ENCODE measurements around the gene AFG1L. TPM values are rescaled to one million over a fixed set of nuclear protein-coding genes. Genes with fewer than 3 reads are reported as not detected.
"Not testable (repeated sequence)": the region's sequence is repeated elsewhere in the genome, so short reads cannot be mapped to it uniquely, and the experiment has no call there.

Gene AFG1L
- 12.6 TPM for total RNA-seq
- long read RNA-seq, full-length matches to known transcripts: 10 of 16 reads
- long read RNA-seq, partial matches to known transcripts: 0 of 16 reads
- long read RNA-seq, other reads (novel, unspliced or antisense): 6 of 16 reads

GRCh38 chr6:108294727-108295625 lies at the start of gene AFG1L:
Gene AFG1L (plus strand): TSS chr6:108295054. CDS start chr6:108295080, 26 bp downstream.
- ATAC-seq (ENCODE audit: poor library complexity) (peak; percentile 99), DNase-seq (peak; percentile 97)
- intact Hi-C loops (cut with DNase I): loop anchor here (2.0 kb wide), 1 partner anchor 34 kb away; the partner anchor contains the start of gene SNX3

- ATAC-seq (ENCODE audit: poor library complexity); intact Hi-C loops (cut with DNase I); DNase-seq: not testable (repeated sequence)
These were observed 49.8 kb upstream of the AFG1L start for GRCh38 chr6:108245095-108245494.

- no peak for DNase-seq
- intact Hi-C loops (cut with DNase I): no loop called here
- ATAC-seq (ENCODE audit: poor library complexity): no peak
These were observed 46.8 kb upstream of the AFG1L start for GRCh38 chr6:108247965-108248536.

GRCh38 chr6:108250240-108250866 lies 44.5 kb upstream of the AFG1L start:
- ATAC-seq (ENCODE audit: poor library complexity) (no peak), DNase-seq (no peak)
- intact Hi-C loops (cut with DNase I): no loop called here

GRCh38 chr6:108251252-108251651 lies 43.6 kb upstream of the AFG1L start:
- intact Hi-C loops (cut with DNase I): no loop called here
- no peak for ATAC-seq (ENCODE audit: poor library complexity)
- DNase-seq: no peak

GRCh38 chr6:108252055-108252454 lies 42.8 kb upstream of the AFG1L start:
- intact Hi-C loops (cut with DNase I): no loop called here
- ATAC-seq (ENCODE audit: poor library complexity): no peak
- DNase-seq: no peak

GRCh38 chr6:108253241-108253640 lies 41.6 kb upstream of the AFG1L start:
- ATAC-seq (ENCODE audit: poor library complexity) (no peak), DNase-seq (no peak)
- intact Hi-C loops (cut with DNase I): no loop called here

- intact Hi-C loops (cut with DNase I): no loop called here
These were observed 40.1 kb upstream of the AFG1L start for GRCh38 chr6:108254433-108255410.

GRCh38 chr6:108260126-108260808 lies 34.6 kb upstream of the AFG1L start:
- intact Hi-C loops (cut with DNase I): loop anchor here (2.0 kb wide), 1 partner anchor 35 kb away; the partner anchor contains the start of gene AFG1L
- peak; percentile 62 for DNase-seq
- ATAC-seq (ENCODE audit: poor library complexity): peak; percentile 28

More at GRCh38 chr6:108254433-108255410, 40.1 kb upstream of the AFG1L start:
- ATAC-seq (ENCODE audit: poor library complexity) (peak; percentile 39), DNase-seq (no peak)

GRCh38 chr6:108260809-108261569 lies 33.9 kb upstream of the AFG1L start, which contains the start of gene SNX3:
Gene SNX3 (minus strand): TSS chr6:108261040. CDS start chr6:108260921, 119 bp downstream.
- peak; percentile 96 for DNase-seq
- ATAC-seq (ENCODE audit: poor library complexity): peak; percentile 98
- intact Hi-C loops (cut with DNase I): loop anchor here (2.0 kb wide), 1 partner anchor 34 kb away; the partner anchor contains the start of gene AFG1L

- intact Hi-C loops (cut with DNase I): no loop called here
- ATAC-seq (ENCODE audit: poor library complexity) (no peak), DNase-seq (no peak)
These were observed 31.5 kb upstream of the AFG1L start for GRCh38 chr6:108263371-108263770.

GRCh38 chr6:108268845-108269244 lies 26.0 kb upstream of the AFG1L start:
- DNase-seq (no peak), ATAC-seq (ENCODE audit: poor library complexity) (no peak)
- intact Hi-C loops (cut with DNase I): no loop called here

- DNase-seq; intact Hi-C loops (cut with DNase I); ATAC-seq (ENCODE audit: poor library complexity): not testable (repeated sequence)
These were observed 24.9 kb upstream of the AFG1L start for GRCh38 chr6:108269955-108270354.

- ATAC-seq (ENCODE audit: poor library complexity) (no peak), DNase-seq (no peak)
- intact Hi-C loops (cut with DNase I): no loop called here
These were observed 20.3 kb upstream of the AFG1L start for GRCh38 chr6:108274546-108274945.

- intact Hi-C loops (cut with DNase I): no loop called here
- ATAC-seq (ENCODE audit: poor library complexity): no peak
These were observed 18.9 kb upstream of the AFG1L start for GRCh38 chr6:108275976-108276375.

GRCh38 chr6:108277295-108277694 lies 17.6 kb upstream of the AFG1L start:
- DNase-seq (no peak), ATAC-seq (ENCODE audit: poor library complexity) (no peak)
- intact Hi-C loops (cut with DNase I): no loop called here

More at GRCh38 chr6:108275976-108276375, 18.9 kb upstream of the AFG1L start:
- DNase-seq: no peak

GRCh38 chr6:108277831-108278230 lies 17.0 kb upstream of the AFG1L start:
- intact Hi-C loops (cut with DNase I): no loop called here
- DNase-seq: no peak
- ATAC-seq (ENCODE audit: poor library complexity): no peak

All from Right ventricle myocardium superior (tissue), 1 donor.